Measurements from ENCODE around the gene OR5A2.

DNA sequence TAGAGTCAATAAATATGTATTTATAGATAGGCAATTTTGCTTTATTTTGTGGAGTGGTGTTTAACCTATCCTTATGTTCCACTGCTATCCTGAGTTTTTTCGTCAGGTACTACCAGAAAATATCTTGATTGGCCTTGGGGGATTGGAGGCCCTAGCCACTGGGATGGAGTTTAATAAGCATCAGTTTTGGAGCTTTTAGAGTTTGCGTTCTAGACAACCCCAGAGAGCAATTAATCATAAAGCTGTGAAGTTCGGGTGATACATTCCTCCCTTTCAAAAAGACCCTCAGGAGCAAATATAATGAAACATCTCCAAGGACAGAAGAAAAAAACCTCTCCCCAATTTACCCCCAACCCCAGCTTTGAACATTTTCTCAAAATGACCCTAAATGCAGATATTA lies 10.0 kb upstream of the OR5A2 start, which contains the start of gene OR5A1:
- TF ChIP-seq SIN3A (IDR thresholded peaks at IDR 0.05; ENCODE audit: borderline replicate concordance, insufficient read depth, low read length), result no peak
- TF ChIP-seq, protein P1, sequence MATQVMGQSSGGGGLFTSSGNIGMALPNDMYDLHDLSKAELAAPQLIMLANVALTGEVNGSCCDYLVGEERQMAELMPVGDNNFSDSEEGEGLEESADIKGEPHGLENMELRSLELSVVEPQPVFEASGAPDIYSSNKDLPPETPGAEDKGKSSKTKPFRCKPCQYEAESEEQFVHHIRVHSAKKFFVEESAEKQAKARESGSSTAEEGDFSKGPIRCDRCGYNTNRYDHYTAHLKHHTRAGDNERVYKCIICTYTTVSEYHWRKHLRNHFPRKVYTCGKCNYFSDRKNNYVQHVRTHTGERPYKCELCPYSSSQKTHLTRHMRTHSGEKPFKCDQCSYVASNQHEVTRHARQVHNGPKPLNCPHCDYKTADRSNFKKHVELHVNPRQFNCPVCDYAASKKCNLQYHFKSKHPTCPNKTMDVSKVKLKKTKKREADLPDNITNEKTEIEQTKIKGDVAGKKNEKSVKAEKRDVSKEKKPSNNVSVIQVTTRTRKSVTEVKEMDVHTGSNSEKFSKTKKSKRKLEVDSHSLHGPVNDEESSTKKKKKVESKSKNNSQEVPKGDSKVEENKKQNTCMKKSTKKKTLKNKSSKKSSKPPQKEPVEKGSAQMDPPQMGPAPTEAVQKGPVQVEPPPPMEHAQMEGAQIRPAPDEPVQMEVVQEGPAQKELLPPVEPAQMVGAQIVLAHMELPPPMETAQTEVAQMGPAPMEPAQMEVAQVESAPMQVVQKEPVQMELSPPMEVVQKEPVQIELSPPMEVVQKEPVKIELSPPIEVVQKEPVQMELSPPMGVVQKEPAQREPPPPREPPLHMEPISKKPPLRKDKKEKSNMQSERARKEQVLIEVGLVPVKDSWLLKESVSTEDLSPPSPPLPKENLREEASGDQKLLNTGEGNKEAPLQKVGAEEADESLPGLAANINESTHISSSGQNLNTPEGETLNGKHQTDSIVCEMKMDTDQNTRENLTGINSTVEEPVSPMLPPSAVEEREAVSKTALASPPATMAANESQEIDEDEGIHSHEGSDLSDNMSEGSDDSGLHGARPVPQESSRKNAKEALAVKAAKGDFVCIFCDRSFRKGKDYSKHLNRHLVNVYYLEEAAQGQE (IDR thresholded peaks at IDR 0.05; ENCODE audit: insufficient read depth in 1 of 2, low read depth in 2 of 2, low read length in 2 of 2), result no peak
- no peak for TF ChIP-seq POLR2AphosphoS5 (IDR thresholded peaks at IDR 0.05; ENCODE audit: low read depth, low read length)
- no peak for TF ChIP-seq TAF1 (IDR thresholded peaks at IDR 0.05; ENCODE audit: borderline replicate concordance, insufficient read depth, low read length)

Data from PFSK-1 (cell line).